SJSA1 (cell line): Measurements from ENCODE around the gene CCDC24. TPM values are rescaled to one million over a fixed set of nuclear protein-coding genes. Genes with fewer than 3 reads are reported as not detected.

Experiments
- DNase-seq, 2 experiments: peaks; one replicate each; pipeline ENCODE4 v3.0.0-alpha.2; 2015 to 2020; ENCODE audit warnings: low spot score in 2 of 2, low read depth in 1 of 2
- H3K27ac ChIP-seq: fragments of 250-450 bp; sonication (Bioruptor Pico); 2 replicates; pipeline ENCODE4 v1.5.1; 2020; ENCODE audit warnings: mild to moderate bottlenecking, moderate library complexity
- H3K27me3 ChIP-seq: fragments of 250-450 bp; sonication (Bioruptor Pico); replicated peaks from 2 replicates; pipeline ENCODE4 v1.5.1; 2020; ENCODE audit warnings: mild to moderate bottlenecking, moderate library complexity
- H3K36me3 ChIP-seq: fragments of 250-450 bp; sonication (Bioruptor Pico); 2 replicates; pipeline ENCODE4 v1.5.1; 2020; ENCODE audit warnings: mild to moderate bottlenecking
- H3K4me1 ChIP-seq: fragments of 250-450 bp; sonication (Bioruptor Pico); replicated peaks from 2 replicates; pipeline ENCODE4 v1.6.1; 2021; ENCODE audit warnings: mild to moderate bottlenecking
- H3K4me3 ChIP-seq: fragments of 250-450 bp; sonication (Bioruptor Pico); 2 replicates; pipeline ENCODE4 v1.5.1; 2020; ENCODE audit warnings: mild to moderate bottlenecking
- H3K9me3 ChIP-seq: fragments of 250-450 bp; sonication (Bioruptor Pico); replicated peaks from 2 replicates; pipeline ENCODE4 v1.5.1; 2020; ENCODE audit warnings: mild to moderate bottlenecking
- total RNA-seq: library from RNA; depleted of rRNA; stranded (reverse); fragments of >200 nt; shearing (Covaris generic); gene quantifications from 2 replicates; pipeline ENCODE4 v1.2.3, GENCODE V29; 2014

CCDC24 gene
- total RNA-seq, 1 experiment from 2014 or later, result 4.1 TPM

DNA sequence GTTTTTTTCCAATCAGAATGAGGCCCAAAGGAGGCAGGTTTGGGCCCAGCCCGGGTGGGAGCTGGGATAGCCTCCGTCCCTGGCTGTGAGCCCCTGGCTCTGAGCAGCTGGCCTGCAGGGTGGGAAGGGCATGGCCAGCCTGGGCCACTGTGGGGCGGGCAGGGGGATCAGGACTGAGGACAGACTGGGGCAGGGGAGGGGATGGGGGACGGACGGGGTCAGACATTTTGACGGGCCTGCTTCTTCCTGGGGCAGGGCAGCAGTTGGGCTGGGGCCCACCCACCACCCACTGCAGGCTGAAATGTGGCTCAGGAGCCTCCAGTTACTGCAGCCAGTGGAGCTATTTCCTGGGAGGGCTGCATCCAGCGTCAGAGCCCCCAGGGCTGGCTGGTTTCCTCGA is 42.4 kb downstream of the CCDC24 start:
- DNase-seq, result no peak
- Histone ChIP-seq H3K4me1 (peaks cover 16% of the 10 kb centered on the region; the same call in 1 of the 2 replicates), H3K27me3 (no peaks in the 10 kb centered on the region), H3K27ac (no peak overlapping the region), H3K36me3 (no peaks in the 10 kb centered on the region), H3K4me3 (no peak overlapping the region), H3K9me3 (no peaks in the 10 kb centered on the region)

DNA sequence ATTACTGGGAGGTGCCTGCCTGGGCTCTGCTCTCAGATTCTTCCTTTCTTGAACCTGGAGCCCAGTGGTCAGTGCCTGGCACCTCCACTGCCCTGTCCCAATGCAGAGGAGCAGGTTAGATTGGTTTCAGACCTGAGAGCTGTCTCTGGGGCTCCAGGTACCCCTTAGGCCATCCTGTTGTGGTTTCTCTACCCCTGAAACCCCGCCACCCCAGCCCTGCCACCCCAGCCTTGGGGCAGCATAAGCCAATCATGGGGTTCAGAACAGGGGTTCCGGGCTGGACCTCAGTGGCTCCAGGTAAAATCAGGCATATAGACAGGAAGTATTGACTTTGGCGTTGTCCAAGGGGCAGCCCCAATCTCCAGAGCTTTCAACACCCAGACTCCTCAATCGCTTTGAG is 43.0 kb downstream of the CCDC24 start:
- Histone ChIP-seq H3K4me3 (no peak overlapping the region), H3K36me3 (no peaks in the 10 kb centered on the region), H3K27ac (no peak overlapping the region), H3K27me3 (no peaks in the 10 kb centered on the region), H3K9me3 (no peaks in the 10 kb centered on the region), H3K4me1 (peaks cover 11% of the 10 kb centered on the region; the same call in 1 of the 2 replicates)
- DNase-seq, result no peak

DNA sequence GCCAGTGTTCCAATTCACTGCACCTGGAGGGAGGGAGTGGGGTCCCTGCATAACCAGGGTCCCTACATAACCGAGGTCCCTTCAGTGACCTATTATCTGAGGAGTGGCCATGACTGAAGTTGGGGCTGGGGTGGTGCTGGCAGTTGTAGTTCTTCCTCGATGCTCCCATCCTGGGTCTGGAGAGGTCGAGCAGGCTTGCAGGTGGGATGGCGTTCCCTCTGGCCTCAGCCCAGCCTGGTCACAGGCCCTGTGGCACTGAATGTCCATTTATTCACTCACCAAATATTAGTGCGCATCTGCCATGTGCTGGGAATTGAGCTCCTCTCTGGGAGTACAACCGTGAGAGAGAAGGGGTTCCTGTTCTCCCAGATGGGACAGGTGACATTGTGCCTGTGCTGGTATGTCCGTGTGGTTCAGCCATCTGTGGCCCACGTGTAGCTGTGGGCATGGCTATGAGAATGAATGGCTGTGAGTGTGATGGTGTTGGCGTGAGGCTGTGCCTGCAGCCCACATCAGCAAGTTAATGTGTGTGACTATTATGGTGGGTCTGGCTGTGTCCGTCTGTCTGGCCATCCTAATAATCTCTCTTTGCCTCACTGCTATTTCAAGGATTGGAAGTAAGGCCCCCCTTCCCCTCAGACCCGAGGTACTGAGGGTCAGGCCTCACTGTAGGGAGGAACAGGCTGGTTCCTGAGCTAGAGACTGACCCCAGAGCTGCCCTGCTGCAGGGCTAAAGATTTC is 43.7 kb downstream of the CCDC24 start:
- peaks cover 8% of the 10 kb centered on the region; the same call in 1 of the 2 replicates for H3K4me1 ChIP-seq
- no peaks in the 10 kb centered on the region for H3K27me3 ChIP-seq
- H3K36me3 ChIP-seq, result no peaks in the 10 kb centered on the region
- H3K4me3 ChIP-seq, result no peak overlapping the region
- DNase-seq, result no peak
- no peak overlapping the region for H3K27ac ChIP-seq
- no peaks in the 10 kb centered on the region for H3K9me3 ChIP-seq

DNA sequence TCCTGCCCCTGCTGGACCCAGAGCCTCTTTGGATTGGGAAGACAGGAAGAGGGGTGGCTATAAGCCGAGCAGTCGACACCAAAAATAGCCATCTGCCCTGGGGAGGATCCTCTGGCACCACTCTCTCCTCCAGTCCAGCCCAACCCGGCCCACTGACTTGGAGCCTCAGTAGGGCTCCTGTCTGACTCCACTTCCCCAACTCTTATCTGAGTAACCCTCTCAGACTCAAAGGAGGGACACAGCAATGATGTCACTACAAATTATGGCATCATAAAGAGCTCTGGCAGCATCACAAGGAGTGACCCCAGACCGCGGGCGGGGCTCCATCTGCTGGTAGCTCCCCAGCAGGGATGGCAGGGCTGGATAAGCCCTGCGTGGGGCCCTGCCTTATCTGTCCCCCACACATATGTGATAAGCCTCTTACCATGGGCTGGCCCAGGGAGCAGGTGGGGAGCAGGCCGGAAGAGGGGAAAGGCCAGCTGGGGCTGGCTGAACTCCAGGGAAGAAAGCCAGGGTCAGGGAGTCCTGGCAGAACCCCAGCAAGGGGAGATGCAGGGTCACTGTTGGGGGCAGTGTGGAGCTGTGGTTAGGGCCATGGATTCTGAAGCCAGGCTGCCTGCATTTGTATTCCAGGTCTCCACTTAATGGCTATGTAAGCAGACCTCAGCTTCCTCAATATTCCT is 44.5 kb downstream of the CCDC24 start:
- no peak for DNase-seq
- H3K4me1 ChIP-seq, result peaks cover 5% of the 10 kb centered on the region; the same call in 1 of the 2 replicates
- no peaks in the 10 kb centered on the region for H3K9me3 ChIP-seq
- no peak overlapping the region for H3K27ac ChIP-seq
- H3K36me3 ChIP-seq, result no peaks in the 10 kb centered on the region
- no peaks in the 10 kb centered on the region for H3K27me3 ChIP-seq
- no peak overlapping the region for H3K4me3 ChIP-seq

DNA sequence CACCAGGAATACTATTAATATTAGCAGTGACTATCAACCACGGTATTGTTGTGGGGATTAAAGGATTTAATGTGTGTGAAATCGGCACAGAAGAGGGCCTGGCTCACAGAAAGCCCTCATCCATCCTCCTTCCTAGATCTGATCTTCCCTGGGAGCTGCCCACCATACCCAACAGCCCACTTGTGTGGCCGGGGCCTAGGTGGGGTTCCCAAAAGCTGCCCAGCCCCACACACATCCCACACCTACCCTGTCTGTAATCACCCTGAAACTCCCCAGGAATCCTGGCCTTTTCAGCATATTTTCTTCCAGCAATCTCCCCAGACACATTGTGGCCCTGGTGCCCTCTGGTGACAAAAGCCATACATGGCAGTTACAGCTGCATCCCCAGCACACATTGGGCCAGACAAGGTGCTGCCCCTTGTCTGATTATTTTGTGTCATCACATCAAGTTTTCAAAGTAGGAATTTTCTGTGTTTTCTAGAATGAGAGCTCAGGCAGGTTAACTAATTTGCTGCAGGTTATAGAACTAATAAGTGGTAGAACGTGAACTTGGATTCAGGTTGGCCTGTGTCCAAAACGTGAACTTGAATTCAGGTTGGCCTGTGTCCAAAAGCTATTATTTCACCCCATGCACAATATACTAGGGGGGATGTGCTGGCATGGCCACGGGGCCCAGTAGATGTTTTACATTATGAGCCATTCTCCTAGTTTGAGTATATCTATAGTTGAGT is 45.2 kb downstream of the CCDC24 start:
- no peaks in the 10 kb centered on the region for H3K27me3 ChIP-seq
- H3K36me3 ChIP-seq, result no peaks in the 10 kb centered on the region
- H3K4me3 ChIP-seq, result no peak overlapping the region
- H3K9me3 ChIP-seq, result no peaks in the 10 kb centered on the region
- H3K4me1 ChIP-seq, result no peaks in the 10 kb centered on the region; the same call in 1 of the 2 replicates
- DNase-seq, result peak; percentile 56 to 73
- H3K27ac ChIP-seq, result no peak overlapping the region

DNA sequence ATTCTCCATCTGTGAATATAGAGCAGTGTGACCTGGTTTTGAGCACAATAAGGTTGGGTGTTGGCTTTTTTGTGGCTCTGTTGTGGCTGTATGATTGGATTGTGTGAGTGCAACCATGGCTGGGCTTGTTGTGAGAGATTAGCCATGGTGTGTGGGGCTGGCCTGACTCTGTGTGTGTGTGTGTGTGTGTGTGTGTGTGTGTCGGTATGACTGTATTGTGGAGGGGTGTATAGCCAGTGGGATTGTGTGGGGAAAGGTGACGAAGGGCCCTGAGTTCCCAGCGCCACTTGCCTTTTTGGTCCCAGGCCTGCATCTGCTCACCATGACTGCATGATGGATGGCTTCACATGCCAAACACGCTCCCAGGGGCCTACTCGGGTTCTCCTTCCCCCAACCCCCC is 45.8 kb downstream of the CCDC24 start:
- Histone ChIP-seq H3K27me3 (no peaks in the 10 kb centered on the region), H3K36me3 (no peaks in the 10 kb centered on the region), H3K27ac (no peak overlapping the region), H3K9me3 (no peaks in the 10 kb centered on the region), H3K4me1 (no peaks in the 10 kb centered on the region; the same call in 1 of the 2 replicates), H3K4me3 (no peak overlapping the region)
- DNase-seq, result no peak

DNA sequence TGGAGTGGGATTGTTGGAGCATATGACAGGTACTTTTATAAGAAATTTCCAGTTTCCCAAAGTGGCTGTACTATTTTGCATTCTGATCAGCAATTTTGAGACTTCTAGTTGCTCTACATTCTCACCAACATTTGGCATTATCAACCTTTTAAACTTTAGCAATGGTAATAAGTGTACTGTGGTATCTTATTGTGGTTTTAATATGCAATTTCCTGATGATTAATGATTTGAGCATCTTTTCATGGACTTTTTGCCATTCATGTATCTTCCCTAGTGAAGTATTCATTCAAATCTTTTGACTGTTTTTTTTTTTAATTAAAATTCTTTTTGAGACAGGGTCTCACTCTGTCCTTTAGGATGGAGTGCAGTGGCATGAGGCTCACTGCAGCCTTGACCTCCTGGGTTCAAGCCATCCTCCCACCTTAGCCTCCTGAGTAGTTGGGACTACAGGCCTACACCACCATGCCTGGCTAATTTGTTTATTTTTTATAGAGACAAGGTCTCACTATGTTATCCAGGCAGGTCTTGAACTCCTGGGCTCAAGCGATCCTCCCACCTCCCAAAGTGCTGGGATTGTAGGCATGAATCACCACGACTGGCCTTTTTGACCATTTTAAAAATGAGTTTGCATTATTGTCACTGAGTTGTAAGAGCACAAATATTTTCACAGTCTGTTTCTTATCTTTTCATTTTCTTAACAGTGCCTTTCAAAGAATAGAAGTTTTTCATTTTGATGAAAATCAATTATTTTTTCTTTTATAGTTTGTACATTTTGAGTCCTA is 47.7 kb downstream of the CCDC24 start:
- Histone ChIP-seq H3K36me3 (no peaks in the 10 kb centered on the region), H3K27me3 (no peaks in the 10 kb centered on the region), H3K4me3 (no peak overlapping the region), H3K4me1 (peaks cover 4% of the 10 kb centered on the region), H3K27ac (no peak overlapping the region), H3K9me3 (no peaks in the 10 kb centered on the region)
- no peak for DNase-seq

DNA sequence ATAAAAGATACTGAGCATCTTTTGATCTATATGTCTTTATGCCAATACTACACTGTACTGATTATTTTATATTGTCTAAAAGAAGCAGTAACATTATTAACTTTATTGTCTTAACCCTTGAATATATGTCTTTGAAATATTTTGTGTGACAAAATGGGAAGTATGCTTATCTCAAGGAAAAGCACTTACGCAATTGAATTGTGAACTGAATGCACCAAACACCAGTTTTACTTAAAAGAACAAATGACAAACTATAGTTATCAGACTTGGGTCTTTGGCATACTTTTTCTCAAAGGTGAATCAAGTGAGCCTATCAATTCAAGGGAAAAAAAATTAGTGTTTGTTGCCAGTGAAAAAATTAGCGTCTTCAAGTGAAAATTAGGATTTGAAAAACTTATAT is 49.0 kb downstream of the CCDC24 start:
- DNase-seq, result no peak
- H3K36me3 ChIP-seq, result no peaks in the 10 kb centered on the region
- H3K9me3 ChIP-seq, result no peaks in the 10 kb centered on the region
- no peaks in the 10 kb centered on the region for H3K27me3 ChIP-seq
- peaks cover 9% of the 10 kb centered on the region for H3K4me1 ChIP-seq
- H3K27ac ChIP-seq, result no peak overlapping the region
- no peak overlapping the region for H3K4me3 ChIP-seq

DNA sequence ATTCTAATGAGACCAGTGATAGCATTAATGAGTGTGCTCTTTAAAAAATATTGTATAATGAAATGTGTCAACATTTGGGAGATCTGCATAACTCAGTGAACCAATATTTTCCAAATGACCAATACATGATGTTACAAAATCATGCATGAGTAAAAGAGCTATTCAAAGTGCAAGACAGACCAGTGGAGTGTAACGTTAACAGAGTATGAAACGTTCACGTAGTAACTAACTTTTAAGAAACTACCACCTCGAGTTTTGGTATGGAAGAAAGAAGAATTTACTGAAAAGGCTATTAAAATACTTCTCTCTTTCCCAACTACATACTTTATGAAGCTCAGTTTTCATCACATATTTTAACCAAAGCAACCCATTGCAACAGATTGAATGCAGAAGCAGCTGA is 49.4 kb downstream of the CCDC24 start:
- no peaks in the 10 kb centered on the region for H3K36me3 ChIP-seq
- no peaks in the 10 kb centered on the region for H3K9me3 ChIP-seq
- peaks cover 9% of the 10 kb centered on the region for H3K4me1 ChIP-seq
- no peak for DNase-seq
- no peak overlapping the region for H3K4me3 ChIP-seq
- no peak overlapping the region for H3K27ac ChIP-seq
- H3K27me3 ChIP-seq, result no peaks in the 10 kb centered on the region

DNA sequence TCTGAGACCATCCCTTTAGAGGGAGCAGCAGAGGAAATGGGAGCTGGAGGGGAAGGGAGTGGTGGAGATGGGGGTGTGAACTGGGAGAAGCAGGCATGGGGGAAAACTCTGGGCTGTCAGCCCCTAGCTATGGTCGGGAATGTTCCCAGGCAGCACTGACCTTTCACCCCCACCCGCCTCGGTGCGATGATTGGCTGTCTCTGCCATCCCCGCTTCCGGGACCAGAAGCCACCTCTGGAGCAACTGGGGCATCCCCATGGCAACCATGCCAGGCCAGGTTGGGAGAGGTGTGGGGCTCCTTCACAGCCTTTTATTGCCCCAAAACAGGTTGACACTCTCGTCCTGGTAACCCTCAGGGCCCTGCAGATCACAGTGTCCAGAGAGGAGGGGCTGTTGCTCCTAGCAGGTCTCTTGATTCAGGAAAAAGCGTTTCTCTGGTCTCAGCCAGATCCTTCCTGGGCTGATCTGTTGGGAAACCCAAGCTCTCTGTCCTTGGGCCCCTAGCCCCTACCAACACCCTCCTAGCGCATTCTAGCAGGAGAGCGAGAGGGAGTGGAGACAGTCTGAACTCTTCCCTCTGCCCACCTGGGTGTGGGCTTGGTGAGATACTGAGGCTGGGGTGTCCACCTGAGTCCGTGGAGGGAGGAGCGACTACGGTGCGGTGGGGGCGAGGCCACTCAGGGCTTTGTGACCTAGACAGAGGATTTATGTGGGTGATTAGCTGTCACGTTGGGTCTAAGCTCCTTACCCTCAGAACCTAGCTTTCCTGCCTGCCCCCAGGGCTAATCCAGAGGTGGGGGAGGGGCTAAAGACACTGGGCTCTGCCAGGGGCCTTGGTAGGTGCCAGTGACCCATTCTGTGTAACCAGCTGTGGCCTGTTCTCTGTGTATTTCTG is 52.0 kb downstream of the CCDC24 start:
- no peaks in the 10 kb centered on the region for H3K9me3 ChIP-seq
- no peak overlapping the region for H3K4me3 ChIP-seq
- no peaks in the 10 kb centered on the region for H3K36me3 ChIP-seq
- no peak for DNase-seq
- no peaks in the 10 kb centered on the region for H3K27me3 ChIP-seq
- no peak overlapping the region for H3K27ac ChIP-seq
- peaks cover 20% of the 10 kb centered on the region for H3K4me1 ChIP-seq

DNA sequence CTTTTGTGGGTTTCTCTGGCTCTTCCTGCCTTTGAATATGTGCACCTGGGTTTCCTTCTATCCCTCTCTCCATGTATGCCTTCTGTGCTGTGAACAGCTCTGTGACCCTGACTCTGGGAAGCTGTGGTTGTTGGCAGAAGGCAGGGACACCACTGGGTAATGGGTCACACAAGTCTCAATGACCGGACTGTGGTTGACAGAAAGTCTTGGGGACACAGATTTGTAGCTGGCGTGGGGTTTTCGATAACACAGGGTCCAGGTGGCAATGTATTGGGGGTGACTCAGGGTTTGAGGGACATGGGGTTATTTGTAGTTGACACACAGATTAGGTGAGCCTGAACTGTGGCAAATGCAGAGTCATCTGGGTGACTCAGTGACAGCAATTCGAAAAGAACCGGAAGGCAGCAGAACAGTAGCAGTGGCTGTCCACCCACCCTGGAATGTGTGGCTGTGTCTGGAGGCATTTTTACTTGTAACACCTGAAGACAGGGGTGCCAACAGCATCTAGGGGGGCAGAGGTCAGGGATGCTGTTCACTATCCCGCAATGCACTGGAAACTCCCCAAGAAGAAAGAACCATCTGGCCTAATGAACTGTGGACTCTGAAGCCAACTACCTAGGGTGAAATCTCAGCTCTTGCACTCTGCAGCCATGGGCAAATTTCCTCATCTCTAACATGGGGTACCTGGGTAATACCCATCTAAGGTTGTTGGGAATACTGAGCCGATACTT is 52.8 kb downstream of the CCDC24 start:
- Histone ChIP-seq H3K4me3 (no peak overlapping the region), H3K4me1 (peaks cover 28% of the 10 kb centered on the region), H3K36me3 (no peaks in the 10 kb centered on the region), H3K27ac (no peak overlapping the region), H3K9me3 (no peaks in the 10 kb centered on the region), H3K27me3 (no peaks in the 10 kb centered on the region)
- no peak for DNase-seq

DNA sequence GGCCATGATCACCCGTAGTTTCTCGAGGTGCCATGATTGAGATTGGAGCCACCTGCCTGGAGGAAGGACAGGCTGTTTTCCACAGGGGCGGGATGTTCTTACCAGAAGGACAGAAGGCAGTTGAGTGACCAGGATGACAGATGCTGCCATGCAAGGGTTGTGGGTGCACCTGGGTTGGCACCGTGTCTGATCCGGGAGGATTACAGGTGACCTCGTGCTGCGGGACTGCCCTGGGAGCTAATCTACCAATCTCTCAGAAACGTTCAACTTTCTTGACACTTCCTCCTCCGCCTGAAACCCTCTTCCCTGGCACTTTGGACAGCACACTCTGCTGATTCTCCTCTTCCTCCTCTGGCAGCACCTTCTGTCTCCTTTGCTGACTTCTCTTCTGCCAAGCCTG is 53.7 kb downstream of the CCDC24 start:
- Histone ChIP-seq H3K4me1 (peaks cover 36% of the 10 kb centered on the region), H3K27me3 (no peaks in the 10 kb centered on the region), H3K9me3 (no peaks in the 10 kb centered on the region), H3K27ac (no peak overlapping the region), H3K4me3 (no peak overlapping the region), H3K36me3 (no peaks in the 10 kb centered on the region)
- DNase-seq, result no peak
